HTERT RPE-1 (cell line): Measurements from ENCODE around the gene CADPS2.
"Not testable (repeated sequence)": the region's sequence is repeated elsewhere in the genome, so short reads cannot be mapped to it uniquely, and the experiment has no call there.

ENCODE experiments used
- in situ Hi-C: fragments of 300-500 bp; cut with MboI; formaldehyde crosslinking; loops from 4 replicates; pipeline ENCODE4 v1.14.3; 2020; ENCODE audit warnings: low sequenced_read_pairs

Gene CADPS2

GRCh38 chr7:122850528-122850927, 35.7 kb downstream of the CADPS2 start:
- in situ Hi-C loops: no loop called here

GRCh38 chr7:122849957-122850328, 36.3 kb downstream of the CADPS2 start:
- in situ Hi-C loops: no loop called here

- in situ Hi-C loops: no loop called here
Measured at GRCh38 chr7:122849322-122849956, 36.8 kb downstream of the CADPS2 start.

GRCh38 chr7:122847871-122848473, 38.3 kb downstream of the CADPS2 start:
- in situ Hi-C loops: no loop called here

- in situ Hi-C loops: no loop called here
Measured at GRCh38 chr7:122846591-122846990, 39.7 kb downstream of the CADPS2 start.

GRCh38 chr7:122845286-122845685, 41.0 kb downstream of the CADPS2 start:
- in situ Hi-C loops: no loop called here

- in situ Hi-C loops: no loop called here
Measured at GRCh38 chr7:122844191-122844988, 41.9 kb downstream of the CADPS2 start.

- in situ Hi-C loops: no loop called here
Measured at GRCh38 chr7:122842971-122843370, 43.3 kb downstream of the CADPS2 start.

GRCh38 chr7:122836286-122836685, 50.0 kb downstream of the CADPS2 start:
- in situ Hi-C loops: not testable (repeated sequence)

GRCh38 chr7:122834571-122834942, 51.7 kb downstream of the CADPS2 start:
- in situ Hi-C loops: not testable (repeated sequence)

GRCh38 chr7:122833888-122834570, 52.2 kb downstream of the CADPS2 start:
- in situ Hi-C loops: no loop called here

GRCh38 chr7:122831436-122831835, 54.8 kb downstream of the CADPS2 start:
- in situ Hi-C loops: no loop called here

- in situ Hi-C loops: no loop called here
Measured at GRCh38 chr7:122829962-122830361, 56.3 kb downstream of the CADPS2 start.

- in situ Hi-C loops: no loop called here
Measured at GRCh38 chr7:122827763-122828162, 58.5 kb downstream of the CADPS2 start.

- in situ Hi-C loops: no loop called here
Measured at GRCh38 chr7:122813845-122814244, 72.4 kb downstream of the CADPS2 start.

GRCh38 chr7:122803851-122804250, 82.4 kb downstream of the CADPS2 start:
- in situ Hi-C loops: no loop called here

- in situ Hi-C loops: no loop called here
Measured at GRCh38 chr7:122803323-122803722, 82.9 kb downstream of the CADPS2 start.

GRCh38 chr7:122802301-122802751, 83.9 kb downstream of the CADPS2 start:
- in situ Hi-C loops: no loop called here

GRCh38 chr7:122791959-122792545, 94.2 kb downstream of the CADPS2 start:
- in situ Hi-C loops: no loop called here

GRCh38 chr7:122790591-122790990, 95.7 kb downstream of the CADPS2 start:
- in situ Hi-C loops: no loop called here

GRCh38 chr7:122790132-122790531, 96.1 kb downstream of the CADPS2 start:
- in situ Hi-C loops: no loop called here
